Neutrophil (primary cell): ENCODE measurements around the gene ALDOB.

ENCODE experiments used
- H3K27ac ChIP-seq: fragments of 200-600 bp; sonication (generic); 2 replicates; pipeline ENCODE4 v1.5.1; 2016; ENCODE audit warnings: mild to moderate bottlenecking, moderate library complexity
- H3K27me3 ChIP-seq: fragments of 200-600 bp; sonication (generic); 2 replicates; pipeline ENCODE4 v1.6.0; 2016; ENCODE audit warnings: mild to moderate bottlenecking
- H3K36me3 ChIP-seq: fragments of 200-600 bp; sonication (generic); 2 replicates; pipeline ENCODE4 v1.5.1; 2017
- H3K4me1 ChIP-seq, 2 experiments: fragments of 200-600 bp in 1 of 2; sonication (generic) in 1 of 2; 1 replicate in 1 of 2; 2 replicates in 1 of 2; pipeline versions ENCODE4 v1.5.1 to v1.6.1; 2013 to 2016; ENCODE audit warnings: low read depth in 1 of 2, low read length in 1 of 2, mild to moderate bottlenecking in 1 of 2, moderate library complexity in 1 of 2; ENCODE audit not compliant: control insufficient read depth in 1 of 2, insufficient read depth in 1 of 2
- H3K4me3 ChIP-seq, 2 experiments: fragments of 200-600 bp in 1 of 2; sonication (generic) in 1 of 2; 1 replicate in 1 of 2; 2 replicates in 1 of 2; pipeline ENCODE4 v1.5.1; 2013 to 2016; ENCODE audit warnings: low read depth in 1 of 2, low read length in 1 of 2, mild to moderate bottlenecking in 1 of 2, moderate library complexity in 1 of 2
- H3K9me3 ChIP-seq: fragments of 200-600 bp; sonication (generic); 2 replicates; pipeline ENCODE4 v1.5.1; 2016
- TF ChIP-seq, protein P1 (sequence below): fragments of 200-600 bp; sonication (generic); IDR thresholded peaks from 2 replicates; pipeline ENCODE4 v1.5.1; 2016; ENCODE audit warnings: antibody characterized with exemption

The ALDOB gene

DNA sequence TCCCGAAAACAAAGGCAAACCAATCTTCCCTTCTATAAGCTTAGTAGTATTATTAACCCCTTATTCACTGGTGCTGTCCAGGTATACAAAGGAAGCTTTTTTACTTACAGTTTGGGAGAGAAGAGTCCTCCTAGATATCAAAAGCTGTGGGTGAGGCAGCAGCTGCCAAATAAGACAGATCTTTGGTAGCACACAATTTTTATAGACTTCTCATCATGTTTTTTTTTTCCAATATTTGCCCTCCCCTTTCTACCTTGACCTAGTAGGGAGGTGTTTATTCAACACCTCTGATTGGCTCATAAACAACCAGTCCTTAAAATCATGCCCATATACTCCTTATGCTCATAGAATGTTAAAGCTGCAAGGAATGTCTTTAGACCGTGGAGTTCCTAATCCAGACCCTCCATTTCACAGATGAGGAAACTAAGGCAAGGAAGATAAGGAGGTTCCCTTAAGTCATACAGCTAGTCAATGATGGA is at the start of gene ALDOB:
Gene ALDOB (minus strand): TSS at position 174 of the 479 bp plus-strand sequence. CDS start 4,887 bp downstream, outside the sequence.
- Histone ChIP-seq H3K27me3 (no peaks in the 10 kb centered on the region), H3K4me1 (peaks cover 5 to 11% of the 10 kb centered on the region in 2 experiments), H3K27ac (no peak within 1 kb of the TSS), H3K36me3 (no peaks in the 10 kb centered on the region), H3K9me3 (no peaks in the 10 kb centered on the region), H3K4me3 (no peak within 1 kb of the TSS)
- TF ChIP-seq, protein P1, sequence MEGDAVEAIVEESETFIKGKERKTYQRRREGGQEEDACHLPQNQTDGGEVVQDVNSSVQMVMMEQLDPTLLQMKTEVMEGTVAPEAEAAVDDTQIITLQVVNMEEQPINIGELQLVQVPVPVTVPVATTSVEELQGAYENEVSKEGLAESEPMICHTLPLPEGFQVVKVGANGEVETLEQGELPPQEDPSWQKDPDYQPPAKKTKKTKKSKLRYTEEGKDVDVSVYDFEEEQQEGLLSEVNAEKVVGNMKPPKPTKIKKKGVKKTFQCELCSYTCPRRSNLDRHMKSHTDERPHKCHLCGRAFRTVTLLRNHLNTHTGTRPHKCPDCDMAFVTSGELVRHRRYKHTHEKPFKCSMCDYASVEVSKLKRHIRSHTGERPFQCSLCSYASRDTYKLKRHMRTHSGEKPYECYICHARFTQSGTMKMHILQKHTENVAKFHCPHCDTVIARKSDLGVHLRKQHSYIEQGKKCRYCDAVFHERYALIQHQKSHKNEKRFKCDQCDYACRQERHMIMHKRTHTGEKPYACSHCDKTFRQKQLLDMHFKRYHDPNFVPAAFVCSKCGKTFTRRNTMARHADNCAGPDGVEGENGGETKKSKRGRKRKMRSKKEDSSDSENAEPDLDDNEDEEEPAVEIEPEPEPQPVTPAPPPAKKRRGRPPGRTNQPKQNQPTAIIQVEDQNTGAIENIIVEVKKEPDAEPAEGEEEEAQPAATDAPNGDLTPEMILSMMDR: no peak

DNA sequence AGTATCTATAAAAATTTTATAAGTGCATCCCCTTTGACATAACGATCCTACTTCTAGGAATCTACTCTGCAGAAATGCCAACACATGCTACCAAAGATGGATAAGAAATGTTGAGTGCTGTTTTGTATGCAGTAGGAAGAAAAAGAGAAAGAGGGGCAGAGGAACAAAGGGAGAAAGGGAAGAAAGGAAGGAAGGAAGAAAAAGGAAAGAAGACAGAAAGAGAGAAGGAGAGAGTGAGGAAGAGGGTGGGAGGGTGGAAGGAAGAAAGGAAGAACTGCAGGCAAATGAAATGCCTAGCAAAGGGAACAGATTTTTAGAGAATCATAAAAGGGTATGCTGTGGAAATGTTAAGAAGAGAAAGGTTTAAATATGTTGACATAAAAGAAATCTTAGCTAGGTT is 48.5 kb upstream of the ALDOB start:
- Histone ChIP-seq H3K36me3 (no peaks in the 10 kb centered on the region), H3K4me3 (no peak overlapping the region), H3K27me3 (peaks cover 97% of the 10 kb centered on the region), H3K4me1 (peaks cover 0 to 14% of the 10 kb centered on the region in 2 experiments), H3K9me3 (no peaks in the 10 kb centered on the region), H3K27ac (no peak overlapping the region)
- TF ChIP-seq, protein P1: no peak

DNA sequence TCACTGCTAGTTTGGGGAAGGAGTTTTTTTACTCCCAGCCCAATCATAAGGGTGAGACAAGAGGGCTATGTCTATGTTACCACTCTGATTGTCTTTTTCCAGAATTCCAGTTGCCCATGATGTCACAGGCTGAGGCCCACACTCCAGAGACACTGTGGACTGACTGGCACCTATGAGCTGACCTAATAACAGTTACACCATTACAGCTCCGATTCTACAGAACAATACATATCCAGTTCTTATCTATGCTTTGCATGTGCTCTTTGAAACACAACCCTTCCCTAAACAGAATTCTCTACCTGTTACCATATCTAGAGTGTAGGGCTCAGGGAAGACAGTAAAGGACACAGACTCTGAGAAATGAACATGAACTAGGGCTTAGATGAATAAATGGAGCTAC is 45.7 kb upstream of the ALDOB start:
- Histone ChIP-seq H3K27ac (no peak overlapping the region), H3K4me3 (no peak overlapping the region), H3K36me3 (no peaks in the 10 kb centered on the region), H3K9me3 (no peaks in the 10 kb centered on the region), H3K27me3 (peaks cover 91% of the 10 kb centered on the region), H3K4me1 (peaks cover 0 to 13% of the 10 kb centered on the region in 2 experiments)
- TF ChIP-seq, protein P1: no peak

DNA sequence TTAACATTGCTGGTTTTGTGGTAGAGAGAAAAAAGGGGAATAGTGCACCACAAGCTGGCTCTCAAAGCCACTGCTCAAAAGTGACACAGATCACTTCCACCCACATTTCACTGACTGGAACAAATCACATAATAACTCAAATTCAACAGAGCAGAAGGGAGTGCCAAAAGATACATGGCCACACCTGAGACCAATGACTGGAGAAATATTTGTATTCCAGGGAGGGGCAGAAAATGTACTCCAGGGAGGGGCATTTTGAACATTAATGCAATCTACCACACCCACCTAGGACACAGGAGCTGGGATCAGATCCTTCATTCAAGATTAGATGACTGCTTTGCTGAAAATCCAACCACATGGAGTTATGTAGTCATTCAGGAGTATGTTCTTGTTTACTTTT is 44.8 kb upstream of the ALDOB start:
- Histone ChIP-seq H3K9me3 (no peaks in the 10 kb centered on the region), H3K4me3 (no peak overlapping the region), H3K27ac (no peak overlapping the region), H3K4me1 (peaks cover 0 to 12% of the 10 kb centered on the region in 2 experiments), H3K36me3 (no peaks in the 10 kb centered on the region), H3K27me3 (peaks cover 87% of the 10 kb centered on the region)
- TF ChIP-seq, protein P1: no peak

DNA sequence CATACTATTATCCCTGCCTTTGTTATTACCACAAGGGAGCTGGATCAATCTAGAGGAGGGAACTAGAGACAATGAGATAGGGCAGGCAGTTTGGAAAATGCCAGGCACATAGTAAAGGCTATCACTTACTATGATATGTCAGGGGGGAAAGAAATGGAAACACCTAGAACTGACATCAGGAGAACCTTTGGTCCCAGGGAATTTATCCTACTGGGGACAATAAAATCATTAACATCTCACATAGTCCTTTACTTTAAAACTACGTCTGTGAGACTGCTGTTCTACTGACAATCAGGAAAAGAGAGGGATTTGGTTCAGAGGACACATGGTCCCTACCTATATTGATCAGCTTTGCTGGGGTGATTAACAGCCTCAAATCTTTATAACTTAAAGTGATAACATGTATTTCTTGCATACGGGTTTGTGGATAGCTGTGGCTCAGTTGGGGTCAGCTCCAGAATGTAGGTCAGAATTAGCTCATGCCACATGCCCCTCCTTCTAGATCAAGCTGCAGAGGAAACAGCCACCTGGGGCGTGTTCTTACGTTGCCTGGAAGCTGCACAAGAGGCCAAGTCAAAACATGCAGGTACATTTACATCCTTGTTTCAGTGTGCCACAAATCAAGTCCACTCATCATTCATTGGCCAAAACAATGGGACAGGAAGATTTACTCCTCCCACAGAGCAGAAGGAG is 43.9 kb upstream of the ALDOB start:
- H3K4me1 ChIP-seq: peaks cover 0 to 12% of the 10 kb centered on the region in 2 experiments
- H3K4me3 ChIP-seq: no peak overlapping the region
- no peaks in the 10 kb centered on the region for H3K9me3 ChIP-seq
- peaks cover 85% of the 10 kb centered on the region for H3K27me3 ChIP-seq
- H3K36me3 ChIP-seq: no peaks in the 10 kb centered on the region
- TF ChIP-seq, protein P1: no peak
- H3K27ac ChIP-seq: no peak overlapping the region
